Activated effector memory CD4-positive, alpha-beta T cell treated with Interleukin-2 at 50 U/mL for 16 hours (primary cell): ENCODE data around the gene CCDC88C.
A peak's percentile ranks its signal among the peaks of the same experiment; 100 is the strongest.

ENCODE experiments used
- DNase-seq: peaks from one replicate; pipeline ENCODE4 v3.0.0-alpha.2; 2020

Gene CCDC88C

DNA sequence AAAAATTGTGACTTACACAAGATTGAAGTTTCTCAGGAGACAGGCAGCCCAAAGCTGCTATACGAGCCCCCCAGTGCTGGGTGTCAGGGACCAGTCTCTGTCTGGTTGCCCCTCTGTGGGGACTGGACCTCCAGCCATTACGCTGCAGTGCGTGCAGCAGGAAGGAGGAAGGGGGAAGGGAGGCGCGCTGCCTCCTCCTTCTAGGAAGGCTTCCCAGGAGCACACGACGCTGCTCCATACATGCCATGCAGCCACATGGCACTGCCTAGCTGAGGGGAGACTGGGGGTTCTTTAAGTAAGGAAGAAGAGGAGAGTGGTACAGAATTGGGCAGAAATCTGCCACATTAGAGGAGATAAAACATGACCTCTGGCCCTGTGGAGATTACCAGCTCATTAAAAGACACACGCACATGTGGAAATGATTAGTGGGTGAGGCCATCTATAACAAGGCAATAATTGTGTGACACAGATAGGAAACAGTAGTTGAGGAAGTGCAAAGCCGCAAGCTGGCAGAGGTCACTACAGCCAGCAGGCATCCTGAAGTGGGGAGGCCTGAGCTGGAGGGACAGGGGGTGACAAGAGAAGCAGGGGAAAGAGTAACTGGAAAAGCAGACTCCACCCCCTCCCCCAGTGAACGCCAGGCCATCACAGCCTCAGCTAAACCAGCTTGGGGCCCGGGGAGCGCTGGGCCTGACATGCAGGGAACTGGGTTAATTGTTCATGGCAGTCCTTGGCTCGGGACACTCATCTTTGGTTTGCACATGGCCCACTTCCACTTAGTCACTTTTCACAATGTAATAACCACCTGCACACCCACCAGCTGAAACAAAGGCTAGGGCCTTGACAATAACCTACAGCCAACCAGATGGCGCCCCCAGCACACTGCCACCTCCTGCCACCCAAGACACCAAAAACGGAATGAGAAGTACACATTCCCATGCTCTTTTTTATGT is 39.6 kb downstream of the CCDC88C start:
- DNase-seq: no peak

DNA sequence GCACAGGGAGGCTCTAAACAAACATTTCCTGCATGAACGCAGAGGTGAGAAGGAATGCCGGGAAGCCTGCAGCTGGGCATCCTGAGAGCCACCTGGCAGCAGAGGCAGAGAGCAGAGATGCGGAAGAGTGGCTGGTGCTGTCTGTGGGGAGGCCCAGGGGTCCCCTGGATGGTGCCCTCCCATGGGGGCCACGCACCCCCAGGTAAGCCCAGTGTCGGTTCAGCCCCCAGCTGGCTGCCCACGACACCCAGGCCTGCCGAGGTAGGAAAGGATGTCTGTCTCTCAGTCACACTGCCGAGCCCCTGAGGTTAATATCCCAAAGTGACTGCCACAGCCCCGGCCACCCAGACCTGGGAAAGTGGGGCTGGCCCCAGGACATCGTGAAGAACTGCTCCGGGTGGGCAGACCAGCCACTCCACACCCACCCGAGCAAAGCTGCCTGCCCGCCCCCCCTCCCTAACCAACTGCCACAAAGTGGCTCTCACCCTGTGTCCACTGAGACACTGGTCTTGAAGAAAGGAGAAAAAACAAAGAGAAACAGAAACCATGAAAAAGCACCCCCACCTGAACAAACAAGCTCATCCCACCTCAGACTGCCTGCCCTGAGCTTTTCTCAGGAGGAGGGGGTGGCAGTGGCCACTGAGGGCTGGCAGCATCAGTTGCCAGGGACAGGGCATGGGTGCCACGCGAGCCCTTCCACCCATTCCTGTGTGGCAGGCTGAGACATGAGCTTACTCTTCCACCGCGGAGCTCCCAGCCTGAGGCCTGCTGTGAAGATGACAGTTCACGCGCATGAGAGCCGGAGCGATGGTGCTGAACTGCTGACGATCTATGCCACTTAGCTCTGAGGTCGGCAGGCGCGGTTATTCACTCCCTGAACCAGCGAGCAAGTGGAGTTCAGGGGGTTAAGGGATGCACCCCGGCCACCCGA is 40.8 kb downstream of the CCDC88C start:
- DNase-seq: no peak

DNA sequence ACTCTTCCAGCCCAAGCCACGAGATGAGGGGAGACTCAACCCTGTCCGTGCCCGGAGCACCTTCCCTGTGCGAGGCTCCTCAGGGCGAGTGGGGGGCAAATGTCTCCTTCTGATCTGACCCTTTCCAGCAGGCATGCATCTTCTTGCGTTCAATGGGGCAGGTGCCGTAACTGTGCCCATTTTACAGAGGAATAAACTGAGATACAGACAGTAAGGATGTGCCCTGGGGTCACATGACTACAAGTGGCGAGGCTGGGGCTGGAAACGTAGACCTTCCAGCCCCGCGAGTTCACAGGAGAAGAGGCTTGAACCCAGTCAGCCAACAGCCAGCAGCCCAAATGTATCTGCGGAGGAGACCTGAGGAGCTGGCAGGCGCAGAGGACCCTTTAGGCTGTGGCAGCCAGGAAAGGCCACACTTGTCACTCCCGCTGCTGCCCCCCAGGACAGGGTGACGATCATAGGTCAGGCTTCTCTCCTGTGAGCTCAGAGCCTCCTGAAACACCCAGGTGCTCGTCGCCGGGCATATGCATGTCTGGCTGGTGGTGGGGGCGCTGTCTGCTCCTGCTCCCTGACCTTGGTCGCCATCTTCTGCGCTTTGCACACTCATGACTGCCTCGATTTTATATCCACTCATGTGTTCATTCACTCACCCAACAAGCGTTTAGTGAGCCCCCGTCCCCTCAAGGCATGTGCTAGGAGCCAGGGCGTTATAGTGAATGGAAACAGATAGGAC is 41.7 kb downstream of the CCDC88C start:
- no peak for DNase-seq

DNA sequence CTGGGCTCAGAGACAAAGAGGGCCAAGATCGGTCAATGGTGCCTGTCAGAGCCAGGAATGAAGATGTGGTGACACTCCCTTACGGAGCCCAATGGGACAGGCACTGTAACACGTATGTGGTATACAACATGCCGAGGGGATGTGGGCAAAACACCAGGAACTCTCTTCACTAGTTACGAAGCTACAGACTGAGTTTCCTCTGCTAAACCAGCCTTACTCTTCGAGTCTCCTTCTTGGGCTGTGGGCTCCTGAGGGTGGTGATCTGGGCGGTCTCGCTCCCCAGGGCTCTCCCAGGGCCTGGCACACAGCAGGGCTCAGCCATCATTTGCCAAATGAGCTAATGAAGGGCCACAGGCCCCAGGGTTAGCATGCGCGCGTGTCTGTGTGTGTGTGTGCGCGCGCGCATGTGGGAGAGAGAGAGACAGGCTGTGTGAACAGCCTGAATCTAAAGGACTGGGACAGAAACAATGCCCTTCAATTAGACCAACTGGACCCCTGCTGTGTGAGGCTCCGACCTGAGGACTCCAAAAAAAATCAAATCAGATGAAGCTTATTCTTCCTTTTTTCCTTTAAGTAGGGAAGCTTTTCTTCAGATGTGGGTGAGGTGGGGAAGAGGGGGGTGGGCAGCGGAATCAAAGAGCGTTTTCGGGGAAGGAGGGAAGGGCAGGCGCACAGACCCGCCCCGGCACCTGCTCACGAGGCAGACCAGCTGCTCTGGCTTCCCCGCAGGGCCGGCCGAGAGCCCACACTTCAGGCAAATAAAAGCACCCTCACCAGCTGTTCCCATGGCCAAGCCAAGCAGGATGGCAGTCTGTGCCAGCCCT is 42.5 kb downstream of the CCDC88C start:
- DNase-seq: no peak

DNA sequence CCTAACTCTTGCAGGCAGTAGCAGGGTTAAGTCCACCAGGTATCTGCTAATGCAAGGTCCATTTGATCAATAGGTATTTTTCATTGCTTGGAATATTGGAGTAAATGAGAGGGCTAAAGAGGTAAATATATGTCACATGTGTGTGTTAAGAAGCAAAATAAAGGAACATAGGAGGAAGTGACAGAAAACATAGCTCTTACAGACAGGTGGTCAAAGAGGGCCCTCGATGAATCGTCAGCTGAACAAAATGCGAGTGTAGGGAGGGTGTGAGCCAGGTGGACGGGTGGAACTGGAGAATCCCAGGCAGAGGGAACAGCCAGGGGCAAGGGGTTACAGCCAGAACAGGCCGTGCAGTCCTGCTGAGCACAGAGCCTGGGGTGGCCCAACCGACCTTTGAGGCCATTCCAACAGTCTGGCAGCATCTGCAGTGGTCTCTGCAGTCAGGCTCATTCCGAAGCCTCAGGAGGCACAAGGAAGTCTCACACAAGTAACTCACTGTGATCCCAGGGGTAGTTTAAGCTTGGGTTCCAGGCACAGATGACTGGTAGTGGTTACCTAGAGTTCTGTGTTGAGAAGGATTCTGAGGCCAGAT is 43.2 kb downstream of the CCDC88C start:
- DNase-seq: no peak

DNA sequence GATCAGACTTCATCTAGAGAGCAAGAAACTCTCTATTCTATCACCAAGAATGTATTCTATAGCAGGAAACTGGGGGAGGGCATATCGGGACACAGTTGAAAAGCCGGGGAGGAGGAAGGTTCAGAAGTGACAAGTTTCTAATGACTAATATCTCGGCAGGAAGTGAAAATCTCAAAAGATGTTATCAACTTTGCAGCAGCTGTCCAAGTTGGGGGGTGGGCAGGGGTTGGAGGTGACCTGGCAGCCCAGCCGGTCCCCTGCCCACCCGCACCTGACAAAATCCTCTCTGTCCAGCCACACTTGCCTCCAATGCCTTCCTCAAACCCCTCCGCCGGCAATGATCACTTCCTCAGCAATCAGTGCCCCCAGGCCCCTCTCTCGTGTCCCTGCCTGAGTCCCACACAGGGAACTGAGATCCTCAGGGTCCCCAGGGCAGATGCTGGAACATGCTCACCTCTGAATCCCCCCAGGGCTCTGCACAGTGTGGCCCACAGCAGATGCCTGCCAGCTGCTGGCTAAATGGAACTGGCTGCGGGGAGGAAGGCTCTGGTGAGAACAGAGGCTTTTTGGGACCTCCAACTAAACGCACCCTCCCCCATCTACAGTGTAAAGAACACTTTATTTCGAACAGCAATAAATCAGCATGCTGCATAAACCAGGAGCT is 43.9 kb downstream of the CCDC88C start:
- no peak for DNase-seq

DNA sequence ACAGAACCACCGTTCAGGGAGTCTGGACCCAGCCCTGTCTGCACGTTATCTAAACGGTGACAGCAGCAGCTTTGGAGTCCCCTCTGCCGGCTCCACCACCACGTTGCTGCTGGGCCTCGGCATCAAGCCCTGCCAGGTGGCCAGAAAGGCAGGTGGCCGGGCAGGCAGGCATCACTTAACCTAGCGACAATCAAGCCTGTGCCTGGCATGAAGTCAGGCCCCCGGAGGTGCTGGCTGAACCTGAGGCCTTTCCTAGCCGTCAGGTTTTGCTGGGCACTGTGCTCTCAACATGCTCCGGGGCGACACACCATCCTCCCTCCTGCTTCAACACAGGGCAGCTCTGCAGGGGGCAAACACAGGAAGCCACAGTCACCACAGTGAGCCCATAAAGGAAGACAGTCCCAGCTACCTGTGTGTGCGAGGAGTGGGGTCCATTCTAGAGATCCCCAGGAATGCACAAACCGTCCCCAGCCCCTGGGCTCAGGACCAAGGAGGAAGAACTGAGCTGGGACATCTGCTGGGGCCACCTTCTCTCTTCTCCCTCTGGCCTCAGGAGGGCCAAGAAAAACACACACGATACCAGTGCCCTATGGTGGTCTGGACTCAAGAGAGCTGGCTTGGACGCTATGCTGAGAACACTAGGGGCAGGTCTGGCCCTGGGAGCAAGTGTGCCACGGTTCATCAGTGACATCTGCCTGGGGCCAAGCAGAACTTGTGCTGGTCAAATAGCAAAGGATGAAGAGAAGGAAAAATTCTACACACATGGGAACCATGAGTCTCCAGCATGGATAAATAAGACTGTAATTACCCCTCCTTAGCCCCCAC is 44.7 kb downstream of the CCDC88C start:
- no peak for DNase-seq

DNA sequence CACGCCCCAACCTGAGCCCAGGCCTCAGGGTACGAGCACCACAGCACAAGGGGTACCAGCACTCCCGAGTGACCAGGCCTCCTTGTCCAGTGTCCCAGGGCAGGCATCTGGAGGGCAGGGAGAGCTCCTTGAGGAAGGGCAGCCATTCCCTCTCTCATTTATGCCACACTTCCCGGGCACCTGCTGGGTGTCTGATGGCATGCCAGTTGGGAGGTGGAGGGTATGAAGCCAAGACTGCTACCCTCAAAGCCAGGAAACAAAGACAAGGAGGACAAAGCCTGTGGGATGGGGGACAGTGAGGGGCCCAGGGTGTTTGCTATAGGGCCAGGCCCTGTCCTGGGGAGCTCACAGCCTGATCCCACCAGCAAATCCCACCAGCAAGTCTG is 45.6 kb downstream of the CCDC88C start:
- DNase-seq: no peak

DNA sequence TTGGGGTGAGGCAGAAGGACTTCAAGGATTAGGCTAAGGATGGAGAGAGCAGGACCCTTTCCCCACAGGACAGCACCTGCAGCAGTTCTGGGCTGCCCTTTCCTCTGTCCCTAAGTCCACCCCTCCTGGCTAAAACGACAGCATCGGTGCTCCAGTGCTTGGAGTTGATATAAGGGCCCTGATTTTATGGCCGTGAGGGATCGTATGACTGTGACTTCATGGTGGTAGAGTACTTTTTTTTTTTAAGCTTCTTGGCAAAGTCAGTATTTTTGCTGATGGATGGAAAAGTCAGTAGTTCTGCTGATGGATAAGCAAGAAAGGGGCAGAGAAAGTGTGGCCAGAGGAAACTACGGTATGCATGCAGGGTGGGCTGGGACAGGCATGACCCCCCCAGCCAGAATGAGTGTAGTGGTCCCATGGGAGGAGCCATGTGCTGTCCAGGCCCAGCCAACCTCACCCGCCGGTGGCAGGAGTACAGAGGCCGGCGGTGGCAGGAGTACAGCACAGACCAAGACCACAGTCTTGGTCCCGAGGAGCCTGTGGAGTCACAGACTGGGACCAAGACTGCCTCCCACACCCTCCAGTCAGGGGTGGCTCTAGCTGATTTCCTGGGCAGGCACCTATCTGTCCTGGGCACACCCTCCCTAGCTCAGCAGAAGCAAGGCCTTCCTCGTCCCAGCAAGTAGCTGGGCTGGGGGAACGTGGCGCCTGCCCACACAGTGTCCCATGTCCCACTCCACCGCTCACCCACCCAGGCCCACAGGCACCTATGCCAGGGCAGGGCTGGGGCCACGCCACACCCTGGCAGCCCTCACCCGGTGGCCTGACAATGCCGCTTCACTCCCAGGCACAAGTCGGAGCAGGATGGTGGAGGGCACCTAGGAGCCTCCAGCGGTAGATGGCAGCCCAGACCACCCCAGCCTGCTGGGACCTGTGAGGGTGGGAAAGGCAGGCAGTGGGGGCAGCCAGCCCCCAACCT is 46.3 kb downstream of the CCDC88C start:
- no peak for DNase-seq

DNA sequence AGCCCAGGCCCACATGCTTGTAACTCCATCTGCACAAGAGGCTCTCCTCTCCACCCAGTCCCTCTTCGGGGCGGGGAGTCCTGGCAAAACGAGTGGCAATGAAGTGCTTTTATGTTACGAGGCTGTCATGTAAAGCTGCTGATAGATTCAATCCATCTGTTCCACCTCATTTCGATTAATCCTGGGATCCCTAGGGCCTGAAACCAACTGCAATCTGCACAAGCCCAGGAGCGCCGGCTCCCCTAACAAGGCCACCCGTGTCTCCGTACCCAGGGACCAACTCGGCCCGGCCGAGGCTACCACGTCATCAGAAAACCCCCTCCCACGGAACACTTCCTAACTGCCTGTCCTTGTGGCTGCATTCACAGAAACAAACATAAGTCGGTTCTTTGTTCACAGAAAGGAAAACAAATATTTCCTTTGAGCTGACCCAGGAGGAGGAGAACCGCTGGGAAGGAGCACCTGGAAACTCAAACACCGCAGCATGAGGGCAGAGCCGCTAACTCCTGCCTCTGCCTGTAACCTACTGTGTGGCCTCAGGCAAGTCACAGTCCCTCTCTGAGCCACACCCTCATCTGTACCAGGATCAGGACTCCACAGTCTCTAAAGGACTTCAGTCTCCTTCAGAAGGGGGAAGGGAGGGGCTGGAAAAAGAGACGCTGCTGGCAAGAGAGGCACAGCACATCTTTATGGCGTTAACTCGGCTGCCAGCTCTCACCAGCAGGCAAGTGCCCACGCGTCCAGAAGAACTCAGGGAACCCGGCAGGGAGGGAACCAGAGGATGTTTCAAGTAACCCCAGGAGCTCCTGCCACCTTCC is 47.8 kb downstream of the CCDC88C start:
- DNase-seq: no peak

DNA sequence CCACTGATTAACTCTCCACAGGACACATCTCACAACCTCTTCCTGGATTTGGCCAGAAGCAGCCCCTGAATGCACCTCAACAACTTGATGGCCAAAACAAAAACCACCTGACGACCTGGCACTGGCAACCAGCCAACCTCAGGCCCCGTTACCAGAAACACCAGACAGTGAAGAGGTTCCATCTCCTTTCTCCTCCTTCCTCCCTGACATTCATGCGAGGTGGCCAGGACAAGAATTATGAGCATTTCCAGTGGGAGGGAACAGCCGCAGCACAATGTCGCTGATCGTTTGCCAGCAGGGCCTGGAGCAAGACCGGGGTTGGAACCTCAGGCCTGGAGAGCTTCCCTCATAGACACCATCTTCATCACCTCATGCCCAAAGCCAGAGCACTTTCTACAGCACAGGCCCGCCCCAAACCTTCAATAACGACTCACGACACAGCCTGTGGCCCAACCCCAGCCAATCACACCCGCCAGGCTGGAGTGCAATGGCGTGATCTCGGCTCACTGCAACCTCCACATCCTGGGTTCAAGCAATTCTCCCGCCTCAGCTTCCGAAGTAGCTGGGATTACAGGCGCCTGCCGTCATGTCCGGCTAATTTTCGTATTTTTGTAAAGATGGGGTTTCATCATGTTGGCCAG is 48.7 kb downstream of the CCDC88C start:
- DNase-seq: no peak

DNA sequence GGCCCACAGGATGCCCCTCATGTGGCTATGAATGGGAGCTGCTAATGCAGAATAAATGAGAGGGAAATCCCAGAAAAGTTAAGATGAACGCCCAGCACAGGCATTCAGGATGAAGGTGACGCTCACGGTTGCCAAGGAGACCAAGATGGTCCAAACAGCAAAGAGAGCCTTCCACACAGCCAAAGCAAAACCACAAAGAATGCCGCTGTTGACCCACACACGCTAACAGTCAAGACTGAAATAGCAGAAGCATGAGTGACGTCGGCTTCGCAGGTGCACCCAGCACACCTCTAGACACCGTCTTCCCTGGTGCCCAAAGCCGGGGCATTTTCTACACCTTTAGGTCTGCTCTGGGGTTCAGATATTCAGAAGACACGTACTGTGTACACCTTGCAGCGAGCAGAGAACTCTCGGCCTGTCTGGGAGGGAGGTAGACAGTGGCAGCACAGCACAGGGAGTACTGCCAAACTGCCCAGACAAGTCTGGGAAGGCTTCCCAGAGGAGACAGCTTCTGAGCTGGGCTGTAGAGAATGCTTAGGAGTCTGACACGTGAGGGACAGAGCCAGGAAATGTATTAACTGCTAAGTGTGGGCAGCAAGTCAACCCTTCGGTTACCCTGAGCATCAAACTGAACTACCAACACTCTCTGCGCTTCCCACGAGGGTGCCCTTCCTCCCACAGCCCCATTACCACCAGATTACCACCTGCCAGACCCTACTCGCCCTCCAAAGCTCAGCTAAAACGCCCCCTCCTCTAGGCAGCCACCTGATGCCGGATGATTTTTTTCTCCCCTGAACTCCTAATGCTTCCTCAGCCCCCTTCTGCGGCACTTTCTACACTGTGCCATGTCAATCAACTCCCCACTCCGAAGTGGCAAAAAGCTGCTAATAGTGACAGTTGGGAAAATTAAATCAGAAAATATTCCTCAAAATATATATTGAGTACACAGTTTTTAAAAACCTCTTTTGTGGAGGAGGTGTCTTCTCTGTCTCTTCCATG is 50.1 kb downstream of the CCDC88C start:
- DNase-seq: peak; percentile 51

DNA sequence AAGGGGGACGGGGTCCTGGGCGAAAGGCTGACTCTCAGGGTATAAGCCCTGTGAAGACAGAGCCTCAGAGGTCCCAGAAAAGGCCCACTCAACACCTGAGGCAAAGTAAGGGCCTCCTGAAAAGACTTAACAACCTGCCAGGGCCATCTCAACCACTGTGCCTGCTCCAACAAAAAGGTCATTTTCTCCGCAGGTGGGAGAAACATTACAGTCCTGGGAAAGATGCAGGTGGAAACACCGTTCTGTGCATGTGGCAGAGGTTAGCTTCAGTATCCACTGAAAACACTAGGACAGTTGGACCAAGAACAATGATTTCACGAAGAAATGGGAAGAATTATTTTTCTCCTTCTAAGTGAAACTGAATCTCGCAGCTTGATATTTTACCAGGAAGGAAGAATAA is 50.9 kb downstream of the CCDC88C start:
- DNase-seq: no peak

DNA sequence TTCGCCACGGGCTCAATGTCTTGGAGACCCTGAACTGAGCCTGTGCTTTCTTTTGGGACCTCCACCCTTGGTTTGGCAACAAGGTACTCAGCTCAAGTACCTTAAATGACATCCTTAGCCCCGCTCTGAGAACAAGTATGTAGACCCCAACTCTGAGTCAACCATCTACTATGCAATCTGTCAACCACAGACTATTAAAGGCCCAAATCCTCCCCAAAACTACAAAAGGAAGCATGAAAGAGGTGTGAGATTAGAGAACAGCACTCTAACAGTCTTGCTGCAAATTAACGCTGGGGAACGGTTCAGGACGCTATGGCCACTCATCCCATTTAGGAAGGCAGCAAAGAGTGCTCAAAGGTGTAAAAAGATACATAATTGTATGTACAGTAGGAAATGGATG is 52.1 kb downstream of the CCDC88C start:
- DNase-seq: no peak

DNA sequence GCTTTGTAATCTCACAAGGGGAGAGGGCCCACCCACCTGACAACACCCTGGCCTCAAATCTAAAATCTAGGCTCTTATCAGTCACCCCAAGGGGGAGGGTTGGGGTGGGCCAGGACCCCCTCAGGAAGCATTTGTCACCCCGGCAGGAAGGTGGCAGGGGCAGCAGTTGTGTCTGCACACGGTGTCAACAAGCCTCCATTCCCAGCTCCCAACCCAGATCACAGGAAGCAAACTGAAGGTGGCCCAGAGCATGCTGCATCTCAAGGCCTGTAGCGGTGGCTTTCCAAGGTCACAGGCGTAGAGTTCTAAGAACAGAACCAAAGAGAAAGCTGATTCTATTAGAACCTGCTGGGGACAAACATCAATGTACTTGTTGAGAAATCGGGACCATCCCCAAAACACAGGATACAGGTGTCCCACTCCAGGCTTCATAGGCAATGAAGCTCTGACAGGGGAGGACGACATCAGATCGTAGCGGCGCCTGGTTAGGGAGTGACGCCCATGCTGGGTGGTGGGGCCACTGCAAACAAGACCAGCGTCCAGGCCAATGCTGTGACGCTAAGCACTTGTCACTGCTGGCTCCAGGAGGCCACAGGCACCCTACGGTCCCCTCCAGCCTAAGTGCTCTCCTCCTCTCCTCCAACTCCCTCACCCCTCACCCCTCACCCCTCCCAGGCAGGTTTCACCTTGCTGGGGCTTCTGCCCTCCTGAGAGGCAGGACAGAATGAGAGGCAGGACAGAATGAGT is 52.9 kb downstream of the CCDC88C start:
- DNase-seq: no peak
